ENCODE measurements around the gene TMEM200B. TPM values are rescaled to one million over a fixed set of nuclear protein-coding genes. Genes with fewer than 3 reads are reported as not detected.

Gene TMEM200B
- total and polyA plus RNA-seq, 10 of the 15 experiments (the other 5 are each of a cell fraction or from before 2014, with no cell fraction given): 0.03 to 1.4 (median 0.08) TPM; not detected in 3

GRCh38 chr1:29083317-29084195 is 40.1 kb downstream of the TMEM200B start:
- CTCF ChIA-PET: no interaction called here
- H3K4me1 ChIP-seq (ENCODE audit: control insufficient read depth, insufficient read depth, low read length): no peaks in the 10 kb centered on the region
- TF ChIP-seq NFYA (IDR thresholded peaks at IDR 0.05; ENCODE audit: borderline replicate concordance, low read depth, low read length) (no peak), NR2C2 (IDR thresholded peaks at IDR 0.05; ENCODE audit: borderline replicate concordance, control insufficient read depth, insufficient read length, low read depth) (no peak), CEBPB (IDR thresholded peaks at IDR 0.05; ENCODE audit: borderline replicate concordance in 1 of 2, low read depth in 2 of 2, low read length in 2 of 2) (no peak), RAD51 (IDR thresholded peaks at IDR 0.05) (no peak), ZNF207 (IDR thresholded peaks at IDR 0.05; ENCODE audit: borderline replicate concordance) (no peak), POLR2A (IDR thresholded peaks at IDR 0.05; ENCODE audit: low read depth, low read length) (no peak), MXI1 (IDR thresholded peaks at IDR 0.05; ENCODE audit: low read depth, low read length) (no peak), PAX5 (IDR thresholded peaks at IDR 0.05; ENCODE audit: borderline replicate concordance, low read depth, low read length) (no peak), ELK1 (IDR thresholded peaks at IDR 0.05; ENCODE audit: low read depth, low read length) (no peak), USF2 (IDR thresholded peaks at IDR 0.05; ENCODE audit: borderline replicate concordance, low read depth, low read length) (no peak), HDAC2 (IDR thresholded peaks at IDR 0.05) (no peak), IRF4 (IDR thresholded peaks at IDR 0.05; ENCODE audit: low read depth, low read length) (no peak), RELA (IDR thresholded peaks at IDR 0.05; ENCODE audit: borderline replicate concordance, partially characterized antibody) (no peak), BCLAF1 (IDR thresholded peaks at IDR 0.05) (no peak), NRF1 (conservative IDR thresholded peaks at IDR 0.05; ENCODE audit: low read depth, low read length) (no peak), IKZF1 (conservative IDR thresholded peaks at IDR 0.05) (no peak), ATF3 (IDR thresholded peaks at IDR 0.05; ENCODE audit: borderline replicate concordance, extremely low read depth, low read depth, low read length) (no peak)

More at GRCh38 chr1:29083317-29084195, 40.1 kb downstream of the TMEM200B start:
- WGBS (ENCODE audit: insufficient coverage, insufficient replicate concordance, low lambda C conversion rate, missing lambda C conversion rate): 77% methylated on average over 3 of the region's 3 CpGs
- DNase-seq (ENCODE audit: low read depth, low spot score) (no peak), FAIRE-seq (no peak), ATAC-seq (no peak)
- H3K4me3 ChIP-seq: no peak overlapping the region
- no peaks in the 10 kb centered on the region for H3K27me3 ChIP-seq (replicated peaks in 1 of 2; ENCODE audit: control insufficient read depth in 2 of 2, insufficient read depth in 2 of 2, low read length in 1 of 2)
- no peaks in the 10 kb centered on the region for H4K20me1 ChIP-seq (ENCODE audit: control insufficient read depth, insufficient read depth)
- ChIA-PET POLR2A (no interaction called here), RAD21 (ENCODE audit: unreplicated experiment) (no interaction called here), SMC1A (ENCODE audit: uncharacterized antibody, unreplicated experiment) (no interaction called here)
- H3K27ac ChIP-seq (ENCODE audit: control insufficient read depth, insufficient read depth): no peak overlapping the region
- BruUV-seq (replicated peaks): no TSS peak
- H3K9ac ChIP-seq (ENCODE audit: control insufficient read depth, insufficient read depth, low read length): no peak overlapping the region
- intact Hi-C loops (cut with micrococcal nuclease; ENCODE audit: unreplicated experiment): no loop called here
- H3K9me3 ChIP-seq (replicated peaks; ENCODE audit: control insufficient read depth, insufficient read depth, low read length): no peaks in the 10 kb centered on the region
- H3K79me2 ChIP-seq (ENCODE audit: control insufficient read depth, insufficient read depth, low read length): no peaks in the 10 kb centered on the region
- H3K4me2 ChIP-seq (ENCODE audit: control insufficient read depth, insufficient read depth): no peak overlapping the region
- in situ Hi-C loops (cut with MboI): no loop called here
- no peak overlapping the region for H2AFZ ChIP-seq (ENCODE audit: control insufficient read depth, low read depth, low read length)
- no peaks in the 10 kb centered on the region for H3K36me3 ChIP-seq (ENCODE audit: control insufficient read depth in 2 of 2, insufficient read depth in 2 of 2, low read length in 1 of 2)
